ENCODE data around the gene DEK.
"Not testable (repeated sequence)": the region's sequence is repeated elsewhere in the genome, so short reads cannot be mapped to it uniquely, and the experiment has no call there.

Gene DEK

DNA sequence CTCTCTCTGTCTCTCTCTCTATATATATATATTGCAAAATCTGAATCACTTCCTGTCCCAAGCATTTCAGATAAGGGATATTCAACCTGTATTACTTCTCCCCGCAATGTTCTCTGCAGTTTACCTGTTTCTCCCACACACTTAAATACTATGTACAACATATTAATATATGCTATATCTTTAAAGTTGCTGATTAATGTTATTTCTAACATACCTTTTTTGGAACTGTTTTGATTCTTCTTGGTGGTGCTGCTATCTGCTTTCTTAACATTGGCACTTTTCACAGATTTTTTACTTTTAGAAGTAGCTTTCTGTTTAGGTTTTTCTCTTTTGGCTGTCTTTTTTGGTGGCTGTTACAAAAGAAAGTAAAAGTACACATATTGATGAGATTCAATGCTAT, 27.2 kb downstream of the DEK start:
- no peak for DNase-seq

- no peak for DNase-seq
These were observed 28.8 kb downstream of the DEK start for GRCh38 chr6:18235524-18235923.

GRCh38 chr6:18234564-18234963, 29.8 kb downstream of the DEK start:
- DNase-seq, result no peak

- DNase-seq, result not testable (repeated sequence)
These were observed 30.6 kb downstream of the DEK start for GRCh38 chr6:18233770-18234169.

DNA sequence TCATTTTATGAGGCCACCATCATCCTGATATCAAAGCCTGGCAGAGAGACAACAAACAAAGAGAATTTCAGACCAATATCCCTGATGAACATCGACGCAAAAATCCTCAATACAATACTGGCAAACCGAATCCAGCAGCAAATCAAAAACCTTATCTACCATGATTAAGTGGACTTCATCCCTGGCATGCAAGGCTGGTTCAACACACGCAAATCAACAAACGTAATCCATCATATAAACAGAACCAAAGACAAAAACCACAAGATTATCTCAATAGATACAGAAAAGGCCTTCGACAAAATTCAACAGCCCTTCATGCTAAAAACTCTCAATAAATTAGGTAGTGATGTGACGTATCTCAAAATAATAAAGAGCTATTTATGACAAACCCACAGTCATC, 32.5 kb downstream of the DEK start:
- DNase-seq, result not testable (repeated sequence)

- not testable (repeated sequence) for DNase-seq
These were observed 35.7 kb downstream of the DEK start for GRCh38 chr6:18228590-18228989.

DNA sequence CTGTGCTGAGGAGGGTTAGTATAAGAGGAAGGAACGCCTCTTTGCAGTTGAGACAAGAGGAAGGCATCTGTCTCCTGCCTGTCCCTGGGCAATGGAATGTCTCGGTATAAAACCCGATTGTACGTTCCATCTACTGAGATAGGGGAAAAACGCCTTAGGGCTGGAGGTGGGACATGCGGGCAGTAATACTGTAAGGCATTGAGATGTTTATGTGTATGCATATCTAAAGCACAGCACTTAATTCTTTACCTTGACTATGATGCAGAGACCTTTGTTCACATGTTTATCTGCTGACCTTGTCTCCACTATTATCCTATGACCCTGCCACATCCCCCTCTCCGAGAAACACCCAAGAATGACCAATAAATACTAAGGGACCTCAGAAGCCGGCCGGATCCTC, 37.2 kb downstream of the DEK start:
- not testable (repeated sequence) for DNase-seq

DNA sequence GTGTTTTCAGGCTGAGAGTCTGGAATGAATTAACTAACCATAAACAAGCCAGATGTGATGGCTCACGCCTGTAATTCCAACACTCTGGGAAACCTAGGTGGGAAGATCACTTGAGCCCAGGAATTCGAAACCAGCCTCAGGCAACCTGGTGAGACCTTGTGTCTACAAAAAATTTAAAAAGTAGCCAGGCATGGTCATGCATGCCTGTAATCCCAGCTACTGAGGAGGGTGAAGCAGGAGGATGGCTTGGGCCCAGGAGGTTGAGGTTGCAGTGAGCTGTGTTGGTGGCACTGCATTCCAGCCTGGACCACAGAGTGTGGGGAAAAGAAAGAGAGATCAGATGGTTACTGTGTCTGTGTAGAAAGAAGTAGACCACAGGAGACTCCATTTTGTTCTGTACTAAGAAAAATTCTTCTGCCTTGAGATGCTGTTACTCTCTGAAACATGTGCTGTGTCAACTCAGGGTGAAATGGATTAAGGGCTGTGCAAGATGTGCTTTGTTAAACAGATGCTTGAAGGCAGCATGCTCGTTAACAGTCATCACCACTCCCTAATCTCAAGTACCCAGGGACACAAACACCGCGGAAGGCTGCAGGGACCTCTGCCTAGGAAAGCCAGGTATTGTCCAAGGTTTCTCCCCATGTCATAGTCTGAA, 37.8 kb downstream of the DEK start:
- DNase-seq, result not testable (repeated sequence)

DNA sequence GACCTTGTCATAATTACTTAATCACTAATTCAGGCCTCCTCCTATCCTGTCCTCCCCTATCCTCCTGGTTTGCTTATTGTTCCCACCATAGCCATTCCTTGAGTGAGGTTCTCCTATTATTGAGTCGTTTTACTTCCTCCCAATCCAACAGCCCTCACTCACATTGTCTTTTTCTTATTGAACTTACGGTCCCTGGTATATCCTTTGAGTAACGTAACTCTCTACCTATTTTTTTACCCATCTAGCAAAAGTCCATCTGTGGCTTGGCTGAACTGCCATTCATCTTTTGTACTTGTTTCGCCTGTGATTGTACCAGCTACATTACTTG, 43.1 kb downstream of the DEK start:
- DNase-seq, result no peak

DNA sequence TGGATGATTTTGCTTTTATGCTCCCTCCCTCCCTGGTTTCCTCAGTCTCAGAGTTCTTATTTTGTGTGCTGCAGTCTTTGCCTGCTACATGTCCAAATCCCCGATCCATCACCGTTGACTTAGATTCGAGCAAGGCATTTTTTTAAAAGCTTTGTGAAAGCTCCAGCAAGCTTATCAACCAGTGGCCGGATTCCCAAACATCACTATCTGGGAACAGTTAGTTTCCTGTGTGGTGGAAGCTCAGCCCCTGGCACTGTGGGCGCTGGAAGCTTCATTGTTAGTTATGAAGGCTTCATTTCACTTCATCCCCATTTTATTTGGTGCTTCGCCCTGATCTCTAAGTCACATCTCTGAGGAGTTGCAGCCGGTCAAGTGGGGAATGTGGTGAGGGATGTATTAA, 44.7 kb downstream of the DEK start:
- DNase-seq, result no peak

DNA sequence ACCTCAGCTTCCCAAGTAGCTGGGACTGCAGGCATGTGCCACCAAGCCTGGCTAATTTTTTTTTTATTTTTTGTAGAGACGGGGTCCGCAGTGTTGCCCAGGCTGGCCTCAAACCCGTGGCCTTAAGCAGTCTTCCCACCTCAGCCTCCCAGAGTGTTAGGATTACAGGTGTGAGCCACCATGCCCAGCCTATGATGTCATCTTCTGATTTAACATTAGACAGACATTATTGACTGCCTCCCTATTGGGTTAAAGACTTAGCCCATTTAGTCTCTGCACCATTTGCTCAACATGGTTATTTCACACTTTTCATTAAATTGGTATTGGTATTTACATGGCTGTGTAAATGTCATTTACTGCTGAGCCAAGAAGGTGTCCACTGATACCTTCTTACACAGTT, 46.1 kb downstream of the DEK start:
- DNase-seq, result no peak

DNA sequence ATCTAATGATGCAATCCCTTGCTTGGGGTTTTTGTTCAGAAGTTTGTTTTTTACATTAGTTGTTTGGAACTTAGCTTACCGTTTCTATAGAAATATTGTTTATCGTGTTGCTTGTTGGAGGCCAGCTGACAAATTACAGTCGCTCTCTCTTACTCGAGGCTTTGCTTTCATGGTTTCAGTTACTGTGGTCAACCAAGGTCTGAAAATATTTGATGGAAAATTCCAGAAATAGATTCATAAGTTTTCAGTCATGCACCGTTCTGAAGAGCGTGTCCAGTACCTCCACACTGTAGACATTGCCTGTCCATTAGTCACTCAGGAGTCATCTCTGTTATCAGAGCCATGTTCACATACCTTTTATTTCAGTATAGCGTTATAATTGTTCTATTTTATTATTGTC, 47.9 kb downstream of the DEK start:
- DNase-seq, result no peak

DNA sequence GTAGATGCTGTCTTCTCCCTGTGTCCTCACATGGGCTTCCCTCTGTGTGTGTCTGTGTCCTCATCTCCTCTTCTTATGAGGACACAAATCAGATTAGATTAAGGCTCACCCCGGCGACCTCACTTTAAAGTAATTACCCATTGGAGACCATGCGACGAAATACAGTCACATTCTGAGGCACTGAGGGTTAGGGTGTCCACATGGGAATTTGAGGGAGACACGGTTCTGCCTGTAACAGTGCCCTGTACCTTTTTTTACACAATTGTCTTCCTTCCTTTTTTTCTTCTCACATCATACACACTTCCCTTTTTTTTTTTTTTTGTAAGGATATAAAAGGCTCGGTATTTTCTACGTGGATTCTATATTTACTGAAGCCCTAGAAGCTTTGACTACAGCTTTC, 48.9 kb downstream of the DEK start:
- DNase-seq, result no peak

DNA sequence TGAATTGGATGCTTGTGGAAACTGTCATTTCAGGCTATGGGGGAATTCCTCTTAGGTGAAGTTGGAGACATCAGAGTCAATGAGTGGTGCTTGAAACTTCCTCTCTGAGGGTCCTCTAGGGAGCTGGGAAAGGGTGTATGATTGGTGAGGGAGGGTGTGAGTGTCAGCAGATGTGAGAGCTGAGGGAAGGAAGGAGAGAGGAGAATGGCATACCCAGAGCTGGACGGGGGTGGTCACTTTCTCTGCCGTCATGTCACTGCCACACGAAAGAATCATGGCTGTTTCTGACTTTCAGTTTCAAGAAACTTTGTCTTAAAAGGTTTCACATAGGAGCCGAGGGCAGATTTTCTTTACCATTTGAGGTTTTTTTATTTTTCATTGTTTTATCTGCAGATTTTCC, 50.3 kb downstream of the DEK start:
- DNase-seq, result no peak

DNA sequence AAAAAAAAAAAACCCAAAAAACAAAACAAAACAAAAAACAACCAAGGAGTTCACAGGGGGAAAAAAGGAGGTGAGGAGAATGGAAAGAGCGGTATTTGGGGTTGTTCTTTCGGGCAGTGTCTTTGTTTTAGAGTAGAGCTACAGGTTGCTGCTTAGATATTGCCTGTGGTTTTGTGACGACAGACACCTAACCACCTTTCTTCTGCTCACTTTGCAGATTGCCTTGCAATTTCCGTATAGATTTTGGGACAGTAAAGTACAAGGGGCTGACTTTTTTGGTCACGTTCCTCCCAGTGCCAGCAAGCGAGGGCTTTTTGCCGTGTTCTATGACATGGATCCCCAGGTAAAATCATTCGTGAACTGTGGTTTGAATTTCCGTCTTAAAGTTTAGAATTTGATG, 50.9 kb downstream of the DEK start:
- DNase-seq, result no peak

DNA sequence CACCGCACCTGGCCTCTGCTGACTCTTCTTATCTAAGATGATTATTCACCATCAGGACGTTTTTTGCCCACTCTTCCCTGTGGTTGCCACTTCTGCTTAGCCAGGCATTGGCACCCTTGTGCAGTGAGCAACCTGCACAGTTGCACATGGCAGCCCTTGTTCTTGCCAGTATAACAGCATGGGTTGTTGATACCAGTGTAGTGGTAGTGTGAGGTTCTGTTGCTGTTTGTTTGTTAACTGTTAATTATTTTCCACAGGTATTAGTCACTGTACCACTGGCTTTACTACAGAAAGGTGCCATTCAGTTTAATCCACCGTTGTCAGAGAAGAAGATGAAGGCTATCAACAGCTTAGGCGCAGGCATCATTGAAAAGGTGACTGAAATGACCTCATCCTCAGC, 52.1 kb downstream of the DEK start:
- DNase-seq, result no peak

DNA sequence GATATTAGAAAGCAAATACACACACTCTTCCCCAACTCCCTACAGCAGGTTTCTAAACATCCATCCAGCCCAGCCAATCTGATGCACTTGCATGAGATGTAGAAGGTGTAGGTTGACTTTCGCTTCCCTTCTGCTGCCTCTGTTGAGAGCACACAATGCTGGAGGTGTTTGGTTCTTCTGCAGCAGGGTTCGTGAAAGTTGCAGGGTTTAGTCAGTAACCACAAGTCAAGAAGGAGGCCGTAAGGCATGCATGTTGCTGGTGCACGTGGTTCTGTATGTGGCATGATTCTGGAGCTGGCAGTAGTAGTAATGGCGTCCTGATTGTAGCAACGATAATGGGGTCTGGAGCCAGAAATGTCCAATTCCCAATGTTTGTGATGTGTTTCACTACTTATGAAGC, 53.0 kb downstream of the DEK start:
- DNase-seq, result peak; percentile 64

DNA sequence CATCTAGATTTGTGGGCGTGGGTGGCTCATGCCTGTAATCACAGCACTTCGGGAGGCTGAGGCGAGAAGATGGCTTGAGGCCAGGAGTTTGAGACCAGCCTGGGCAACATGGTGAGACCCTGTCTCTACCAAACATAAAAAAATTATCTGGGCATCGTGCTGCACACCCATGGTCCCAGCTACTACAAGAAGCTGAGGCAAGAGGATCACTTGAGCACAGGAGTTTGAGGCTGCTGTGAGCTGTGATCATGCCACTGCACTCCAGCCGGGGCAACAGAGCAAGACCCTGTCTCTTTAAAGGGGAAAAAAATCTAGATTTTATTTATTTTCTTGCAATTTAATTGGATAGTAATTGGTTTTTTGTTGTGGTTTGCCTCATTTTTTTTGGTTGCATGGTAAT, 53.6 kb downstream of the DEK start:
- DNase-seq, result no peak

GRCh38 chr6:18209539-18210197, 54.7 kb downstream of the DEK start:
- DNase-seq, result no peak

DNA sequence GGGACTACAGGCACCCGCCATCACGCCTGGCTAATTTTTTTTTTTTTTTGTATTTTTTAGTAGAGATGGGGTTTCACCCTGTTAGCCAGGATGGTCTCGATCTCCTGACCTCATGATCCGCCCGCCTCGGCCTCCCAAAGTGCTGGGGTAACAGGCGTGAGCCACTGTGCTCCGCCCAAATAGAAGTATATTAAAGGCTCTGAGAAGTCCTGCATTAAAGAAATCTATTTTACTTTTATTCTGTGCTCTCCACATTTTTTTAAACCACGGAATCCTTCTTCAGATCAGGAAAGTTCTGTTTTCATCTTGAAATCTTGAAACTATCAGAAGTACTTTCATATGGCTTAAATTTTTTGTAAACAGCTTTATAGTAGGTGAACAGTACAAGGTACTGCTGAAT, 55.6 kb downstream of the DEK start:
- DNase-seq, result not testable (repeated sequence)

DNA sequence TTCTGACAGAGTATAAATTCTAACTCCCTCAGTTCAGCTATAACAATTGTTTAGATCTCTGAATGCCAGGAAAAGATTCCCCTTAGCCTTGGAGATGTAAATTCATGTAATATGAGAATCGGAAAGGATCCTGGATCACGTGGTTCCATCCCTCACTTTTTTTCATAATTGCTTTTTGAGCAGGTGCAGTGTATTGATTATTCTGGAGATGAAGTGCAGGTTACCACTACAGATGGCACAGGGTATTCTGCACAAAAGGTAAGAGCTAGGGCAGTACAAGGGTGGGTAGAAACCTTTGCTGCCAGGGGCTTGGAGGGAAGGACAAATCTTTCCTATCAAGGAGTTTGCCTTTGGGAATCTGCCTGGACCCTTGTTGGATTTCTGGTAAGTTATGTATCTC, 56.4 kb downstream of the DEK start:
- no peak for DNase-seq

- no peak for DNase-seq
These were observed 56.9 kb downstream of the DEK start for GRCh38 chr6:18207438-18207837.

- no peak for DNase-seq
These were observed 57.7 kb downstream of the DEK start for GRCh38 chr6:18206591-18206990.

DNA sequence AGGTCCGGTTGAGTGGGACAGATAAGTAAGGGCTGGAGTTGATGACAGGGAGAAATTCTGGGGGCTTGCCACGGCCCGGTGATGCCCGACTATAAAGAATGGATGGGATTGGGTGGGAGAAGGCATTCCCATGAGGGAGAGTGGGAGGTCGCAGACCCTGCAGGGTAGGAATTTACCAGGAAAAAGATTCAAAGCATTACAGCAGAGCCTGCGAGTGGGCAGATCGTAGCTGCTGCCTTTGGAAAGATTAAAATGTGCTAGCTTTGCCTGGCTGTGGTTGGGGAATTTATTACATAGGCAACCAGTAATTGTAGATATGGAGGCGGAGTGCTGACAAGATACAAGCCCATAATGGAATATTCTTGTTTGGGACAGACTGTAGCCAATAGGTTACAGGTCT, 59.6 kb downstream of the DEK start:
- no peak for DNase-seq

- no peak for DNase-seq
These were observed 60.5 kb downstream of the DEK start for GRCh38 chr6:18203786-18204185.
